HG03039 (cell line): Measurements from ENCODE around the gene ZDHHC1.
"Not testable (repeated sequence)": the region's sequence is repeated elsewhere in the genome, so short reads cannot be mapped to it uniquely, and the experiment has no call there.

Experiments used
- ATAC-seq: cut with Tn5 transposase; IDR thresholded peaks from one replicate; pipeline ENCODE4 v1.9.1; 2021; ENCODE audit warnings: mild to moderate bottlenecking, moderate library complexity; ENCODE audit not compliant: unreplicated experiment

The ZDHHC1 gene

GRCh38 chr16:67431775-67432505 is 15.7 kb upstream of the ZDHHC1 start:
- no peak for ATAC-seq

- ATAC-seq, result no peak
These were observed 14.9 kb upstream of the ZDHHC1 start, which contains the start of gene HSD11B2 for GRCh38 chr16:67430977-67431774. Gene HSD11B2, plus strand, starts transcription at chr16:67431121. Its CDS starts 128 bp downstream, at chr16:67431249.

- ATAC-seq, result no peak
These were observed 14.3 kb upstream of the ZDHHC1 start for GRCh38 chr16:67430504-67430976.

- ATAC-seq, result no peak
These were observed 13.7 kb upstream of the ZDHHC1 start for GRCh38 chr16:67429799-67430503.

GRCh38 chr16:67429053-67429798 is 12.9 kb upstream of the ZDHHC1 start:
- ATAC-seq, result no peak

GRCh38 chr16:67428146-67428731 is 12.0 kb upstream of the ZDHHC1 start:
- ATAC-seq, result no peak

GRCh38 chr16:67426950-67427349 is 10.7 kb upstream of the ZDHHC1 start:
- no peak for ATAC-seq

GRCh38 chr16:67426022-67426421 is 9.7 kb upstream of the ZDHHC1 start:
- ATAC-seq, result no peak

GRCh38 chr16:67425580-67425979 is 9.3 kb upstream of the ZDHHC1 start:
- no peak for ATAC-seq

- no peak for ATAC-seq
These were observed 8.8 kb upstream of the ZDHHC1 start for GRCh38 chr16:67425061-67425460.

GRCh38 chr16:67424261-67424615 is 8.0 kb upstream of the ZDHHC1 start:
- ATAC-seq, result no peak

- ATAC-seq, result no peak
These were observed 7.5 kb upstream of the ZDHHC1 start for GRCh38 chr16:67423611-67424260.

GRCh38 chr16:67423015-67423414 is 6.7 kb upstream of the ZDHHC1 start:
- no peak for ATAC-seq

GRCh38 chr16:67421030-67421429 is 4.8 kb upstream of the ZDHHC1 start:
- ATAC-seq, result no peak

- no peak for ATAC-seq
These were observed 3.7 kb upstream of the ZDHHC1 start for GRCh38 chr16:67419931-67420330.

GRCh38 chr16:67419502-67419901 is 3.2 kb upstream of the ZDHHC1 start:
- no peak for ATAC-seq

- ATAC-seq, result no peak
These were observed 1.2 kb upstream of the ZDHHC1 start for GRCh38 chr16:67417333-67418061.

- not testable (repeated sequence) for ATAC-seq
These were observed 856 bp downstream of the ZDHHC1 start for GRCh38 chr16:67415421-67415820.
